ENCODE data around the gene SMIM5. TPM values are rescaled to one million over a fixed set of nuclear protein-coding genes. Genes with fewer than 3 reads are reported as not detected.
"Not testable (repeated sequence)": the region's sequence is repeated elsewhere in the genome, so short reads cannot be mapped to it uniquely, and the experiment has no call there.

Gene SMIM5
- total and polyA plus RNA-seq, 3 experiments from 2014 or later = 0.13 to 0.20 TPM; not detected in 1

GRCh38 chr17:75590314-75590761, 42.9 kb upstream of the SMIM5 start:
- H3K27me3 ChIP-seq (ENCODE audit: insufficient read depth, low read length, poor library complexity, severe bottlenecking) = no peaks in the 10 kb centered on the region
- peaks cover 8% of the 10 kb centered on the region for H3K4me1 ChIP-seq (ENCODE audit: insufficient read depth, low read length)
- DNase-seq = no peak
- H3K27ac Mint-ChIP-seq = peak overlapping the region in 5 of 8 donors; percentile 21 to 85 (median 66)
- ChIA-PET CTCF (interaction anchor here (0.6 kb wide), 1 partner anchor 183 kb away, joined by 3 read pairs; no protein-coding TSS in a partner anchor), POLR2A (no interaction called here)
- no peaks in the 10 kb centered on the region for H3K36me3 ChIP-seq (ENCODE audit: insufficient read depth, low read length)
- H3K9me3 ChIP-seq (ENCODE audit: low read length) = no peaks in the 10 kb centered on the region
- H3K4me1 Mint-ChIP-seq = peaks cover 3 to 22% (median 12%) of the 10 kb centered on the region in 3 donors
- peak overlapping the region in 6 of 7 donors; percentile 19 to 70 (median 41) for H3K4me3 Mint-ChIP-seq
- H3K36me3 Mint-ChIP-seq = no peaks in the 10 kb centered on the region
- no peak overlapping the region for H3K4me3 ChIP-seq (ENCODE audit: low read length)
- H3K27me3 Mint-ChIP-seq = no peaks in the 10 kb centered on the region
- no peaks in the 10 kb centered on the region for H3K9me3 Mint-ChIP-seq
- no peak overlapping the region for H3K27ac ChIP-seq (ENCODE audit: low read depth, low read length)

- peak overlapping the region in 7 of 8 donors; percentile 29 to 85 (median 55) for H3K27ac Mint-ChIP-seq
- POLR2A ChIA-PET = no interaction called here
- H3K36me3 ChIP-seq (ENCODE audit: insufficient read depth, low read length) = no peaks in the 10 kb centered on the region
- H3K4me3 Mint-ChIP-seq = peak overlapping the region in 5 of 7 donors; percentile 27 to 68 (median 53)
- H3K4me1 Mint-ChIP-seq = peaks cover 1 to 22% (median 12%) of the 10 kb centered on the region in 3 donors
- H3K27me3 Mint-ChIP-seq = no peaks in the 10 kb centered on the region
- no peaks in the 10 kb centered on the region for H3K36me3 Mint-ChIP-seq
- H3K9me3 ChIP-seq (ENCODE audit: low read length) = no peaks in the 10 kb centered on the region
- CTCF ChIA-PET = no interaction called here
- no peak overlapping the region for H3K27ac ChIP-seq (ENCODE audit: low read depth, low read length)
- no peak overlapping the region for H3K4me3 ChIP-seq (ENCODE audit: low read length)
- no peaks in the 10 kb centered on the region for H3K27me3 ChIP-seq (ENCODE audit: insufficient read depth, low read length, poor library complexity, severe bottlenecking)
- H3K4me1 ChIP-seq (ENCODE audit: insufficient read depth, low read length) = peaks cover 8% of the 10 kb centered on the region
- no peaks in the 10 kb centered on the region for H3K9me3 Mint-ChIP-seq
- DNase-seq = no peak
Observed at GRCh38 chr17:75590849-75591721, 42.1 kb upstream of the SMIM5 start.

- Mint-ChIP-seq H3K27me3 (no peaks in the 10 kb centered on the region), H3K4me3 (peak overlapping the region in 1 of 7 donors; percentile 63), H3K4me1 (peaks cover 0 to 22% (median 10%) of the 10 kb centered on the region in 3 donors), H3K9me3 (no peaks in the 10 kb centered on the region), H3K27ac (peak overlapping the region in 2 of 8 donors; percentile 8 to 82), H3K36me3 (no peaks in the 10 kb centered on the region)
- H3K4me1 ChIP-seq (ENCODE audit: insufficient read depth, low read length) = peaks cover 8% of the 10 kb centered on the region
- no peaks in the 10 kb centered on the region for H3K27me3 ChIP-seq (ENCODE audit: insufficient read depth, low read length, poor library complexity, severe bottlenecking)
- H3K9me3 ChIP-seq (ENCODE audit: low read length) = no peaks in the 10 kb centered on the region
- no peak for DNase-seq
- H3K4me3 ChIP-seq (ENCODE audit: low read length) = no peak overlapping the region
- no peak overlapping the region for H3K27ac ChIP-seq (ENCODE audit: low read depth, low read length)
- ChIA-PET POLR2A (no interaction called here), CTCF (no interaction called here)
- H3K36me3 ChIP-seq (ENCODE audit: insufficient read depth, low read length) = no peaks in the 10 kb centered on the region
Observed at GRCh38 chr17:75591722-75592302, 41.4 kb upstream of the SMIM5 start.

DNA sequence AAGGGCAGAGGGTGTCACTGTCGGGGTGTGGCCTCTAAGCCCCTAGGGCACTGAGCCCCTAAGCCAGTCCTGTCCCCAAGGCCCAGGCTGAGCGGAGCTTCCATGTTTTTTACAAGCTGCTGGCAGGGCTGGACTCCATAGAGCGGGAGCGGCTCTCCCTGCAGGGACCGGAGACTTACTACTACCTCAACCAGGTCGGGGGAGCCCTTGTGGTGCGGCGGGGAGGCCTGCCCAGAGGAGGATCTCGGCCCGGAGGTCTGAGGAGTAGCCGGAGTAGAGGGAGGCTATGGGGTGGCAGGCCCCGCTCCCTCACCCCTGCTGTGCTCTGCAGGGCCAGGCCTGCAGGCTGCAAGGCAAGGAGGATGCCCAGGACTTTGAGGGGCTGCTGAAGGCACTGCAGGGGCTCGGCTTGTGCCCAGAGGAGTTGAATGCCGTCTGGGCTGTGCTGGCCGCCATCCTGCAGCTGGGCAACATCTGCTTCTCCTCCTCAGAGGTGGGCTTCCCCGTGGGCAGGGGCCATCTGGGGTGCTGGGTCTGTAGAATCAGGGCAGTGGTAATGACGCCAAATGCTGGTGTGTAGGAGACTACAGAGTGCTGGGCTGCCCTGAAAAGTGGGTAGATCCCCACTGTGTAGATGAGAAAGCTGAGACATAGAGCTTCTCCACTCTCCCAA, 40.8 kb upstream of the SMIM5 start:
- H3K9me3 ChIP-seq (ENCODE audit: low read length) = no peaks in the 10 kb centered on the region
- DNase-seq = no peak
- Mint-ChIP-seq H3K4me3 (no peak overlapping the region), H3K9me3 (no peaks in the 10 kb centered on the region), H3K27me3 (no peaks in the 10 kb centered on the region), H3K27ac (peak overlapping the region in 3 of 8 donors; percentile 8 to 60 (median 9)), H3K36me3 (no peaks in the 10 kb centered on the region), H3K4me1 (peaks cover 0 to 17% (median 6%) of the 10 kb centered on the region in 3 donors)
- H3K4me3 ChIP-seq (ENCODE audit: low read length) = no peak overlapping the region
- no peaks in the 10 kb centered on the region for H3K36me3 ChIP-seq (ENCODE audit: insufficient read depth, low read length)
- H3K27me3 ChIP-seq (ENCODE audit: insufficient read depth, low read length, poor library complexity, severe bottlenecking) = no peaks in the 10 kb centered on the region
- ChIA-PET CTCF (interaction anchor here (0.7 to 3.4 kb wide), 2 partner anchors 41 to 157 kb away, joined by 4 to 7 read pairs; partner anchors contain the start of gene SMIM5), POLR2A (interaction anchor here (0.7 kb wide), 1 partner anchor 424 kb away, joined by 5 read pairs; no protein-coding TSS in a partner anchor)
- no peak overlapping the region for H3K27ac ChIP-seq (ENCODE audit: low read depth, low read length)
- H3K4me1 ChIP-seq (ENCODE audit: insufficient read depth, low read length) = peaks cover 4% of the 10 kb centered on the region

DNA sequence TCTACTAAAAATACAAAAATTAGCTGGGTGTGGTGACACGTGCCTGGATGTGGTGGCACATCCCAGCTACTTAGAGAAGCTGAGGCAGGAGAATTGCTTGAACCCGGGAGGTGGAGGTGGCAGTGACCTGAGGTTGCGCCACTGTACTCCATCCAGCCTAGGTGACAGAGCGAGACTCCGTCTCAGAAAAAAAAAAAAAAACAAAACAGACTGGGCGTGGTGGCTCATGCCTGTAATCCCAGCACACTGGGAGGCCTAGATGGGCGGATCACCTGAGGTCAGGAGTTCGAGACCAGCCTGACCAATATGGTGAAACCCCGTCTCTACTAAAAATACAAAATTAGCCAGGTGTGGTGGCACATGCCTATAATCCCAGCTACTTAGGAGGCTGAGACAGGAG, 39.8 kb upstream of the SMIM5 start:
- H3K9me3 Mint-ChIP-seq; H3K4me3 Mint-ChIP-seq; H3K27me3 Mint-ChIP-seq; DNase-seq; POLR2A ChIA-PET; H3K4me1 ChIP-seq (ENCODE audit: insufficient read depth, low read length); H3K4me3 ChIP-seq (ENCODE audit: low read length); H3K27ac Mint-ChIP-seq; H3K36me3 Mint-ChIP-seq; H3K36me3 ChIP-seq (ENCODE audit: insufficient read depth, low read length); H3K27ac ChIP-seq (ENCODE audit: low read depth, low read length); H3K27me3 ChIP-seq (ENCODE audit: insufficient read depth, low read length, poor library complexity, severe bottlenecking); H3K9me3 ChIP-seq (ENCODE audit: low read length): not testable (repeated sequence)
- CTCF ChIA-PET = interaction anchor here (3.4 kb wide), 1 partner anchor 40 kb away, joined by 7 read pairs; the partner anchor contains the start of gene SMIM5
- H3K4me1 Mint-ChIP-seq = peaks cover 0 to 14% (median 6%) of the 10 kb centered on the region in 3 donors

GRCh38 chr17:75594499-75595283, 38.5 kb upstream of the SMIM5 start:
- ChIA-PET POLR2A (interaction anchor here (0.5 kb wide), 1 partner anchor 167 kb away, joined by 3 read pairs; no protein-coding TSS in a partner anchor), CTCF (interaction anchor here (3.4 kb wide), 1 partner anchor 39 kb away, joined by 7 read pairs; the partner anchor contains the start of gene SMIM5)
- Mint-ChIP-seq H3K4me3 (no peak overlapping the region), H3K9me3 (no peaks in the 10 kb centered on the region), H3K27me3 (no peaks in the 10 kb centered on the region), H3K27ac (peak overlapping the region in 1 of 8 donors; percentile 74), H3K4me1 (peaks cover 0 to 11% (median 6%) of the 10 kb centered on the region in 3 donors), H3K36me3 (no peaks in the 10 kb centered on the region)
- DNase-seq = no peak
- Histone ChIP-seq H3K4me1 (ENCODE audit: insufficient read depth, low read length) (no peaks in the 10 kb centered on the region), H3K9me3 (ENCODE audit: low read length) (no peaks in the 10 kb centered on the region), H3K4me3 (ENCODE audit: low read length) (no peak overlapping the region), H3K27me3 (ENCODE audit: insufficient read depth, low read length, poor library complexity, severe bottlenecking) (no peaks in the 10 kb centered on the region), H3K27ac (ENCODE audit: low read depth, low read length) (no peak overlapping the region), H3K36me3 (ENCODE audit: insufficient read depth, low read length) (no peaks in the 10 kb centered on the region)

DNA sequence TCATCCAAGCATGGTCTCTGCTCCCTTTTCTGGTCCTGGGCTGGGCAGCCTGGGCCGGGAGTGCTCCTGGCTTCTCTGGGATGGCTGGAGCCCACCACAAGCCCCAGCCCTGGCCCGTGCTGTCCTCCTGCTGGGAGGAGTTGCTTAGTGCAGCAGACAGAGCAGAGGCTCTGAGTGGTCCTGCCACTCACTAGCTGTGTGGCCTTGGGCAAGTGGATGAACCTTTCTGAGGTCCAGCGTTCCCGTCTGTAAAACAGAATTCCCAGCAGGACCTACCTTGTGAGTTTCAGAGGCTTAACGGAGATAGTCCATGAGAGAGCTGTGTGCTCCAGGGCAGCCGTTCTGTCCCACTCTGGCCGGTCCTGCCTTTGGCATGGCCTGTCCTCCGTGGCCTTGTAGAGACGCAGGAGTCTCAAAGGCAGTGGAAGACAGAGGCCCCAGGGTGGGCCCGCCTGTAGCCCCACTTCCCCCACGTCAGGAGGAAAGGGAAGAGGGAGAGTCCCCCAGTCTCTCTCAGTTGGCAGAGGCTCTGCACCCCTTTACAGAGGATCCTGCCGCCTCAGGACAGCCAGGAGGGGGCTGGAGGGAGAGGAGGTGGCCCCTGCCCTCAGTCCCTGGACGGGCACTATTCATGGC, 37.8 kb upstream of the SMIM5 start:
- H3K27ac ChIP-seq (ENCODE audit: low read depth, low read length) = no peak overlapping the region
- H3K9me3 ChIP-seq (ENCODE audit: low read length) = no peaks in the 10 kb centered on the region
- no peak for DNase-seq
- Mint-ChIP-seq H3K4me3 (no peak overlapping the region), H3K36me3 (no peaks in the 10 kb centered on the region), H3K4me1 (peaks cover 0 to 7% (median 5%) of the 10 kb centered on the region in 3 donors), H3K27ac (no peak overlapping the region), H3K27me3 (no peaks in the 10 kb centered on the region), H3K9me3 (no peaks in the 10 kb centered on the region)
- POLR2A ChIA-PET = no interaction called here
- no peaks in the 10 kb centered on the region for H3K36me3 ChIP-seq (ENCODE audit: insufficient read depth, low read length)
- no peaks in the 10 kb centered on the region for H3K4me1 ChIP-seq (ENCODE audit: insufficient read depth, low read length)
- H3K4me3 ChIP-seq (ENCODE audit: low read length) = no peak overlapping the region
- no peaks in the 10 kb centered on the region for H3K27me3 ChIP-seq (ENCODE audit: insufficient read depth, low read length, poor library complexity, severe bottlenecking)
- CTCF ChIA-PET = interaction anchor here (3.4 kb wide), 1 partner anchor 38 kb away, joined by 7 read pairs; the partner anchor contains the start of gene SMIM5

Measured in CD8-positive, alpha-beta memory T cell (primary cell).